Measurements from ENCODE around the gene SAFB2. TPM values are rescaled to one million over a fixed set of nuclear protein-coding genes. Genes with fewer than 3 reads are reported as not detected.

Gene SAFB2
- polyA plus RNA-seq, 1 donor from 2014 or later: 70.8 TPM

DNA sequence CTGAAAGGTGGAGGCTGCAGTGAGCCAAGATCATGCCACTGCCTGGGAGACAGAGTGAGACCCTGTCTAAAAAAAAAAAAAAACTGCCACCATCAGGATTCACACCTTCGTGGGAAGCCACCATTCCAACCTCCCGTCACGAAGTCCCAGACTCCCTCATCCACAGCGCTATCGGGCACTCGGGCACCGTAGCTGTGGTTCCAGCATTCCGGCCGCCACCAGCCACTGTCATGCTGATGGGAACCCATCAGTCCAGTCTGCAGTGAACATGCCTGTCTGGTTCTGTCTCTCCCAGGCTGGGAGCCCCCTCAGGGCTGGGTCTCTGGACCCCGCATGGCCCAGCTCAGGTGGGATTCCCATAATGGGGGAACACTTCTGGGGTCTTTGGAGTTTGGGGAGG lies 82.4 kb downstream of the SAFB2 start:
- Mint-ChIP-seq H3K27ac (no peak overlapping the region), H3K4me1 (peaks cover 0 to 1% (median 0%) of the 10 kb centered on the region in 3 donors), H3K27me3 (peaks cover 14% of the 10 kb centered on the region), H3K9me3 (peaks cover 0 to 4% (median 1%) of the 10 kb centered on the region in 3 donors), H3K4me3 (no peak overlapping the region), H3K36me3 (no peaks in the 10 kb centered on the region)

GRCh38 chr19:5537870-5538269 lies 84.7 kb downstream of the SAFB2 start:
- peaks cover 0 to 1% (median 0%) of the 10 kb centered on the region in 3 donors for H3K4me1 Mint-ChIP-seq
- H3K36me3 Mint-ChIP-seq: peaks cover 3% of the 10 kb centered on the region
- peaks cover 3 to 16% (median 12%) of the 10 kb centered on the region in 3 donors for H3K9me3 Mint-ChIP-seq
- peaks cover 12% of the 10 kb centered on the region for H3K27me3 Mint-ChIP-seq
- no peak overlapping the region for H3K4me3 Mint-ChIP-seq
- no peak overlapping the region for H3K27ac Mint-ChIP-seq

Other genes with a start within 250 kb of the SAFB2 start
- not detected for gene ZNRF4, start 167.4 kb downstream of the SAFB2 start, polyA plus RNA-seq
- gene TINCR, start 54.8 kb downstream of the SAFB2 start, polyA plus RNA-seq: not detected
- gene SAFB, start 307 bp upstream of the SAFB2 start, polyA plus RNA-seq: 110 TPM
- gene MICOS13, start 57.7 kb upstream of the SAFB2 start, polyA plus RNA-seq: 107 TPM
- gene HSD11B1L, start 58.3 kb upstream of the SAFB2 start, polyA plus RNA-seq: 2.1 TPM
- 2,640 TPM for gene RPL36, start 67.5 kb upstream of the SAFB2 start, polyA plus RNA-seq
- gene LONP1, start 97.4 kb upstream of the SAFB2 start, polyA plus RNA-seq: 38.5 TPM
- not detected for gene CATSPERD, start 97.9 kb upstream of the SAFB2 start, polyA plus RNA-seq
- gene PRR22, start 162.0 kb upstream of the SAFB2 start, polyA plus RNA-seq: not detected
- gene DUS3L, start 168.4 kb upstream of the SAFB2 start, polyA plus RNA-seq: 35.2 TPM
- not detected for gene NRTN, start 182.3 kb upstream of the SAFB2 start, polyA plus RNA-seq
- 0.55 TPM for gene FUT6, start 216.9 kb upstream of the SAFB2 start, polyA plus RNA-seq
- not detected for gene FUT3, start 228.7 kb upstream of the SAFB2 start, polyA plus RNA-seq
- gene FUT5, start 247.8 kb upstream of the SAFB2 start, polyA plus RNA-seq: not detected

All from IgD-negative memory B cell (primary cell).